ENCODE results near the gene MEI1. TPM values are rescaled to one million over a fixed set of nuclear protein-coding genes. Genes with fewer than 3 reads are reported as not detected.

The MEI1 gene
- total and polyA plus RNA-seq, 9 of the 15 experiments (the other 6 are each of a cell fraction or from before 2014, with no cell fraction given), result 0.08 to 0.68 (median 0.18) TPM; not detected in 2

GRCh38 chr22:41787331-41787730, 88.0 kb downstream of the MEI1 start:
- intact Hi-C loops (cut with micrococcal nuclease) (no loop called here), in situ Hi-C loops (cut with MboI) (no loop called here)
- no peaks in the 10 kb centered on the region for H3K36me3 ChIP-seq (ENCODE audit: control insufficient read depth, insufficient read depth, low read length)
- BruUV-seq (replicated peaks), result no TSS peak
- H2AFZ ChIP-seq (ENCODE audit: low read depth, low read length), result no peak overlapping the region
- TF ChIP-seq DLX4 (CRISPR knock-in tag; IDR thresholded peaks at IDR 0.05) (no peak), NFYB (IDR thresholded peaks at IDR 0.05; ENCODE audit: extremely low read depth, insufficient read length) (no peak)
- ATAC-seq (no peak), DNase-seq (ENCODE audit: extremely low read depth in 1 of 4, low spot score in 3 of 4) (no peak), FAIRE-seq (no peak)
- 15% methylated on average over 2 of the region's 2 CpGs for WGBS (ENCODE audit: insufficient coverage, low coverage, missing lambda C conversion rate)
- ChIA-PET CTCF (ENCODE audit: low intra/inter-chr PET ratio) (no interaction called here), POLR2A (interaction anchor here (1.4 kb wide), 1 partner anchor 13 kb away, joined by 6 read pairs; the partner anchor contains the start of gene CCDC134)
- no peak overlapping the region for H3K9ac ChIP-seq (ENCODE audit: insufficient read depth in 1 of 2, low read depth in 2 of 2, low read length in 2 of 2)
- H3K4me2 ChIP-seq (ENCODE audit: insufficient read depth, low read length), result no peak overlapping the region
- H4K20me1 ChIP-seq (replicated peaks; ENCODE audit: control insufficient read depth, insufficient read depth, low read length), result no peaks in the 10 kb centered on the region
- H3K79me2 ChIP-seq (ENCODE audit: control insufficient read depth, insufficient read depth, low read length), result no peaks in the 10 kb centered on the region
- H3K4me1 ChIP-seq (replicated peaks in 1 of 2; ENCODE audit: control insufficient read depth in 2 of 2, insufficient read depth in 2 of 2, low read length in 2 of 2), result no peaks in the 10 kb centered on the region
- H3K27ac ChIP-seq (ENCODE audit: extremely low read depth, low read depth, low read length), result no peak overlapping the region
- no peak overlapping the region for H3K4me3 ChIP-seq
- H3K27me3 ChIP-seq (ENCODE audit: control insufficient read depth in 2 of 2, insufficient read depth in 2 of 2, low read length in 2 of 2), result no peaks in the 10 kb centered on the region
- H3K9me3 ChIP-seq (replicated peaks; ENCODE audit: control insufficient read depth, insufficient read depth, low read depth, low read length), result no peaks in the 10 kb centered on the region
- no peaks in the 10 kb centered on the region for H3K9me1 ChIP-seq (ENCODE audit: control insufficient read depth, insufficient read depth, low read length)

GRCh38 chr22:41793871-41794270, 94.6 kb downstream of the MEI1 start:
- H3K36me3 ChIP-seq (ENCODE audit: control insufficient read depth, insufficient read depth, low read length), result no peaks in the 10 kb centered on the region
- no peaks in the 10 kb centered on the region for H3K27me3 ChIP-seq (ENCODE audit: control insufficient read depth in 2 of 2, insufficient read depth in 2 of 2, low read length in 2 of 2)
- no peaks in the 10 kb centered on the region for H3K9me3 ChIP-seq (replicated peaks; ENCODE audit: control insufficient read depth, insufficient read depth, low read depth, low read length)
- in situ Hi-C loops (cut with MboI) (no loop called here), intact Hi-C loops (cut with micrococcal nuclease) (no loop called here)
- H3K4me1 ChIP-seq (replicated peaks in 1 of 2; ENCODE audit: control insufficient read depth in 2 of 2, insufficient read depth in 2 of 2, low read length in 2 of 2), result no peaks in the 10 kb centered on the region; a peak in 1 of 5 replicates
- no peak for FAIRE-seq
- 60% methylated on average over 3 of the region's 3 CpGs for WGBS (ENCODE audit: insufficient coverage, low coverage, missing lambda C conversion rate)
- no peak overlapping the region for H3K27ac ChIP-seq (ENCODE audit: extremely low read depth, low read depth, low read length)
- ChIA-PET CTCF (ENCODE audit: low intra/inter-chr PET ratio) (interaction anchor here (0.5 kb wide), 1 partner anchor 68 kb away, joined by 3 read pairs; no protein-coding TSS in a partner anchor), POLR2A (no interaction called here)
- BruUV-seq (replicated peaks), result no TSS peak
- H3K4me2 ChIP-seq (ENCODE audit: insufficient read depth, low read length), result no peak overlapping the region
- no peaks in the 10 kb centered on the region for H4K20me1 ChIP-seq (replicated peaks; ENCODE audit: control insufficient read depth, insufficient read depth, low read length)
- no peaks in the 10 kb centered on the region for H3K79me2 ChIP-seq (ENCODE audit: control insufficient read depth, insufficient read depth, low read length)
- H3K9me1 ChIP-seq (ENCODE audit: control insufficient read depth, insufficient read depth, low read length), result no peaks in the 10 kb centered on the region
- no peak for TF ChIP-seq MAFF (IDR thresholded peaks at IDR 0.05; ENCODE audit: low read length)
- TF ChIP-seq KDM1A (IDR thresholded peaks at IDR 0.05), result peak in 1 of 2 experiments; percentile 36; a peak in 1 of 4 replicates
- peak; percentile 75 for TF ChIP-seq ESRRA (IDR thresholded peaks at IDR 0.05; ENCODE audit: borderline replicate concordance, low read depth)
- peak; percentile 59; the same call in 1 of the 2 replicates for TF ChIP-seq BCOR (IDR thresholded peaks at IDR 0.05)
- TF ChIP-seq RBM25 (IDR thresholded peaks at IDR 0.05; ENCODE audit: low read depth, low read length, severe bottlenecking), result peak; percentile 51
- H2AFZ ChIP-seq (ENCODE audit: low read depth, low read length), result no peak overlapping the region
- no peak overlapping the region for H3K4me3 ChIP-seq
- DNase-seq (ENCODE audit: extremely low read depth in 1 of 4, low spot score in 3 of 4), result no peak
- H3K9ac ChIP-seq (ENCODE audit: insufficient read depth in 1 of 2, low read depth in 2 of 2, low read length in 2 of 2), result no peak overlapping the region
- ATAC-seq, result no peak

Measured in K562 (cell line).